Measurements from ENCODE around the gene FOXL3.

Gene FOXL3

GRCh38 chr7:339696-340095 lies 49.7 kb downstream of the FOXL3 start:
- TF ChIP-seq ZFX (IDR thresholded peaks at IDR 0.05; ENCODE audit: borderline replicate concordance) = no peak
- TF ChIP-seq, protein P1, sequence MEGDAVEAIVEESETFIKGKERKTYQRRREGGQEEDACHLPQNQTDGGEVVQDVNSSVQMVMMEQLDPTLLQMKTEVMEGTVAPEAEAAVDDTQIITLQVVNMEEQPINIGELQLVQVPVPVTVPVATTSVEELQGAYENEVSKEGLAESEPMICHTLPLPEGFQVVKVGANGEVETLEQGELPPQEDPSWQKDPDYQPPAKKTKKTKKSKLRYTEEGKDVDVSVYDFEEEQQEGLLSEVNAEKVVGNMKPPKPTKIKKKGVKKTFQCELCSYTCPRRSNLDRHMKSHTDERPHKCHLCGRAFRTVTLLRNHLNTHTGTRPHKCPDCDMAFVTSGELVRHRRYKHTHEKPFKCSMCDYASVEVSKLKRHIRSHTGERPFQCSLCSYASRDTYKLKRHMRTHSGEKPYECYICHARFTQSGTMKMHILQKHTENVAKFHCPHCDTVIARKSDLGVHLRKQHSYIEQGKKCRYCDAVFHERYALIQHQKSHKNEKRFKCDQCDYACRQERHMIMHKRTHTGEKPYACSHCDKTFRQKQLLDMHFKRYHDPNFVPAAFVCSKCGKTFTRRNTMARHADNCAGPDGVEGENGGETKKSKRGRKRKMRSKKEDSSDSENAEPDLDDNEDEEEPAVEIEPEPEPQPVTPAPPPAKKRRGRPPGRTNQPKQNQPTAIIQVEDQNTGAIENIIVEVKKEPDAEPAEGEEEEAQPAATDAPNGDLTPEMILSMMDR (IDR thresholded peaks at IDR 0.05) = no peak
- H3K27ac ChIP-seq = no peak overlapping the region

GRCh38 chr7:340200-340937 lies 50.4 kb downstream of the FOXL3 start:
- TF ChIP-seq ZFX (IDR thresholded peaks at IDR 0.05; ENCODE audit: borderline replicate concordance) = no peak
- TF ChIP-seq, protein P1 (IDR thresholded peaks at IDR 0.05) = no peak
- H3K27ac ChIP-seq = no peak overlapping the region
